ENCODE results near the gene ATP5PD. TPM values are rescaled to one million over a fixed set of nuclear protein-coding genes. Genes with fewer than 3 reads are reported as not detected.

Gene ATP5PD
- total and polyA plus RNA-seq, 2 of the 8 experiments (the other 6 are each of a cell fraction or from before 2014, with no cell fraction given), result 335 to 407 TPM

GRCh38 chr17:75064867-75065561, 18.2 kb upstream of the ATP5PD start (continued):
- TF ChIP-seq CHD7 (IDR thresholded peaks at IDR 0.05; ENCODE audit: insufficient replicate concordance, low read length) (no peak), CHD1 (IDR thresholded peaks at IDR 0.05; ENCODE audit: low read depth, low read length) (no peak), SIN3A (conservative IDR thresholded peaks at IDR 0.05 in 1 of 2, IDR thresholded peaks at IDR 0.05 in 1 of 2; ENCODE audit: low read depth in 1 of 2, low read length in 2 of 2) (no peak), MAFK (IDR thresholded peaks at IDR 0.05; ENCODE audit: low read depth, low read length) (no peak), CHD2 (IDR thresholded peaks at IDR 0.05; ENCODE audit: low read length) (no peak), EP300 (IDR thresholded peaks at IDR 0.05; ENCODE audit: borderline replicate concordance in 1 of 2, low read depth in 2 of 2, low read length in 2 of 2) (no peak), RNF2 (IDR thresholded peaks at IDR 0.05; ENCODE audit: borderline replicate concordance, low read depth, low read length, missing control alignments, poor library complexity, severe bottlenecking) (no peak), NRF1 (IDR thresholded peaks at IDR 0.05; ENCODE audit: low read depth, low read length) (no peak), ZNF274 (IDR thresholded peaks at IDR 0.05; ENCODE audit: borderline replicate concordance, extremely low read depth, low read length) (no peak)
